SU-DHL-6 (cell line): ENCODE results near the gene TMEM164.

Experiments used
- EZH2phosphoT487 ChIP-seq: fragments of 200-600 bp; sonication (generic), shearing (Covaris generic); conservative IDR thresholded peaks from 2 replicates; pipeline ENCODE4 v1.6.1; 2018; ENCODE audit warnings: mild to moderate bottlenecking, antibody characterized with exemption, low read length, moderate library complexity, mixed read lengths
- TF ChIP-seq, protein P1 (sequence below): fragments of 200-600 bp; sonication (generic); IDR thresholded peaks from one replicate; pipeline ENCODE4 v1.5.1; 2017; ENCODE audit warnings: antibody characterized with exemption, mild to moderate bottlenecking, low read length, moderate library complexity; ENCODE audit not compliant: insufficient read depth, poor library complexity, severe bottlenecking

- TF ChIP-seq, protein P1, sequence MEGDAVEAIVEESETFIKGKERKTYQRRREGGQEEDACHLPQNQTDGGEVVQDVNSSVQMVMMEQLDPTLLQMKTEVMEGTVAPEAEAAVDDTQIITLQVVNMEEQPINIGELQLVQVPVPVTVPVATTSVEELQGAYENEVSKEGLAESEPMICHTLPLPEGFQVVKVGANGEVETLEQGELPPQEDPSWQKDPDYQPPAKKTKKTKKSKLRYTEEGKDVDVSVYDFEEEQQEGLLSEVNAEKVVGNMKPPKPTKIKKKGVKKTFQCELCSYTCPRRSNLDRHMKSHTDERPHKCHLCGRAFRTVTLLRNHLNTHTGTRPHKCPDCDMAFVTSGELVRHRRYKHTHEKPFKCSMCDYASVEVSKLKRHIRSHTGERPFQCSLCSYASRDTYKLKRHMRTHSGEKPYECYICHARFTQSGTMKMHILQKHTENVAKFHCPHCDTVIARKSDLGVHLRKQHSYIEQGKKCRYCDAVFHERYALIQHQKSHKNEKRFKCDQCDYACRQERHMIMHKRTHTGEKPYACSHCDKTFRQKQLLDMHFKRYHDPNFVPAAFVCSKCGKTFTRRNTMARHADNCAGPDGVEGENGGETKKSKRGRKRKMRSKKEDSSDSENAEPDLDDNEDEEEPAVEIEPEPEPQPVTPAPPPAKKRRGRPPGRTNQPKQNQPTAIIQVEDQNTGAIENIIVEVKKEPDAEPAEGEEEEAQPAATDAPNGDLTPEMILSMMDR: no peak
- no peak for TF ChIP-seq EZH2phosphoT487
Measured at GRCh38 chrX:110086916-110087484, 84.1 kb downstream of the TMEM164 start.
